Measurements from ENCODE around the gene MRPL46. TPM values are rescaled to one million over a fixed set of nuclear protein-coding genes. Genes with fewer than 3 reads are reported as not detected.

MRPL46 gene
- 38.3 and 41.1 TPM in 2 replicates for total RNA-seq (2014; rRNA removed; shearing (Covaris generic))
- polyA plus RNA-seq (2014; cell fraction: nucleus; rRNA removed): 42.4 and 48.2 TPM in 2 replicates

DNA sequence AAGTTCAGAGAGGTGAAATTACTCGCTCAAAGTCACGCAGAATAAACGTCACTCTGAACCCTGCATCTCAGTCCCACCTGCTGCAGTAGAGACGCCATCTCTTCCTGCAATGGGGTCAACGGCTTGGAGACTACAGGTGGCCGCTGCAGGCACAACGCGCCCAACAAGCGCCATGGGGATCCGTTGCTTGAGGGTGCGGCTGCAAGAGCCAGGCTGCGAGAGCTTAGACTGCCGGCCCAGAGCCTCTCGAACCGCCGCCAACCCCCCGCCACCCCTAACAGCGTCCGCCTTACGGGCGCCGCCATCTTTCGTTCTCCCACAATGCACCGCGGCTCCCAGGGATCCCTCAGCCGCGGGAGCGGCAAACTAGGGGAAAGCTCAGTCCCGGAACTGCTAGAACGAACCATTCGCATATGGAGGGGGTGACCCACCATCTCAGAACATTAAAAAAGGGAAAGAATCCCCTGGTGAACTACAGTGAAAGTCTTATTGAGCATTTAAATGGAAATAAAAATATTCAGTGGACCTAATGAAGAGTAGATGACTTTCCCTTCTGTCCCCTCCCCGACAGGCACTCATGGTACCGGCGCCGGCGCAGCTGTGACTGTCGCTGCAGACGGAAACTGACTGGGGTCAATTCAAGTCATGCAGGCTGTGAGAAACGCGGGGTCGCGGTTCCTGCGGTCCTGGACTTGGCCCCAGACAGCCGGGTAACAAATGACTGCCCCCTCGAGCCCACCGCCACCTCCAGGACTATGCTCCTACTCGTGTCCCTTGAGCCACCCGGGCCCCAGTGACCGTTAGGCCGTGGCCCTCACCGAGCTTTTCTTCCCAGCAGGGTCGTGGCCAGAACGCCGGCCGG lies at the start of gene MRPL46, which contains the start of gene MRPS11:
TSS of gene MRPL46 (minus strand) at position 316 of the 862 bp plus-strand sequence. CDS start at position 305, 11 bp downstream.
TSS of gene MRPS11 (plus strand) at position 636 of the 862 bp plus-strand sequence. CDS start at position 646, 10 bp downstream.
- DNase-seq (ENCODE audit: extremely low read depth, low read depth): peak; percentile 82

DNA sequence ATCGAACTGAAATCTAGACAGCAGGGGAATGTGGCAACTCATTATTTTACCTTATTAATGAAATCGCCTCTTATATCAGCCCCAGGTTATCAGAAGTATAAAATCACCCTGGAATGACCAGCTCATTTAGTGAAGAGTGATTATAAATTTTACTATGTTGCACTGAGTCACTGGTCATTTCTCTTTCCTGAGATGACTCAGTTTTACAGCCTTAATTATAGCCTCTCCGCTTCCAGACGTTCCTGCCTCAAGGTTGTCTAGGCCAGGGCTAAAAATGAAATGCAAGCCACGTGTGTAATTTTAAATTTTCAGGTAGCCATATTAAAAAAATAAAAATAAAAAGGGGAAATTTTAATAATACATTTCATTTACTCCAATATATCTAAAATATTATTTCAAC lies 46.0 kb upstream of the MRPL46 start:
- no peak for DNase-seq (ENCODE audit: extremely low read depth, low read depth)

- DNase-seq (ENCODE audit: extremely low read depth, low read depth): no peak
Measured at GRCh38 chr15:88512601-88513000, 45.4 kb upstream of the MRPL46 start.

- no peak for DNase-seq (ENCODE audit: extremely low read depth, low read depth)
Measured at GRCh38 chr15:88512078-88512477, 44.9 kb upstream of the MRPL46 start.

DNA sequence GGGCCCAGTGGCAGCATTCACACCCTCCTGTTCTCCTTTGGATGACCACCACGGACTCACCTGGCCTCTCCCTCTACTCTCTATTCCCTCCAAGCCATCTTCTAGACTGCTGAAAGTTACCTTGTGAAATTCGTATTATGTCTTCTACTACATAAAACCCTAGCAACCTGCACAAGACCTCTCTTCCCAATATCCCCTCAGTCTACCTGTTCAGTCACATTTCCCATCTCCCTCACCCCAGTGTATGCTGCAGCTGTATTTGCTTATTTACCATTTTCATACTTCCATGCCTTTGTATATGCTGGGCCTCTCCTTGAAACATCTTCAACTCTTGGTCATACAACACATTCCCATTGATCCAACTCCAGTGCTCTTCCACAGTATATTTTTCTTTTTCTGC lies 44.0 kb upstream of the MRPL46 start:
- no peak for DNase-seq (ENCODE audit: extremely low read depth, low read depth)

DNA sequence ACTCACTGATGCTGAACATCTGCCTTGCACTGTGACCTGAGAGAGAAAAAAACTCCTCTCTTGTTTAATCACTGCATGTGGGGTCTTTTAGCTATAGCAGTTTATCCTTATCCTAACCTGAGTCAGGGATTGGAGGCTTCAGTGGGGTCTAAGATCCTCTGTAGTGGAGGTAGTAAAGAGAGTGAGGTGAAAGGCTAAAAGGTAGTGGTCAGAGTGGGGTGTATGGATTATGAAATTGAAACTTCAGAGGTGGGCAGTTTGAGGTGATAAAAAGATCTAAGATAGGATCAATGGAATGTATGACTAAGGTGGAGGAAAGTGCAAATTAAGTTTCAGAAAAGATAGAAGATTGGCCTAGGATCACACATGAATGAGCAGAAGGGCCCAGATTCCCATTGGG lies 42.8 kb upstream of the MRPL46 start:
- no peak for DNase-seq (ENCODE audit: extremely low read depth, low read depth)

- no peak for DNase-seq (ENCODE audit: extremely low read depth, low read depth)
Measured at GRCh38 chr15:88509321-88509720, 42.1 kb upstream of the MRPL46 start.

- DNase-seq (ENCODE audit: extremely low read depth, low read depth): no peak
Measured at GRCh38 chr15:88506628-88507027, 39.4 kb upstream of the MRPL46 start.

DNA sequence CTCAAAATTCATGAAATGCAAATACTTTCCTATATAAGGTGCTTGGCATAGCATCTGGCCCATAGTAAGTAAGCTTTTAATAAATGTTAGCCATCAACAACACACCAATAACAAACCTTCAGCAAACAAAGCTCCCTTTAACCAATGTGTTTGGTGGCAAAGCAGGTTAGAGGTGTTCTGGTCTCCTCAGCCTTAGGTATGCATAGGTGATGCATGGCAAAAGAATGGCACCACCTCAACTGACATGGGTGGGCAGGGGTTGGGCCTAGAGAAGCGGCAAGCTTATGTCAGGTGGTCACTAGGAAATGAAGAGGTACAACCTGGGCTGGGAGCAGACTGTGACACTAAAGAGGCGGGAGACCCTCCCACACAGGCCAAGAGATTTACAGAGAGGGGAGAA lies 38.5 kb upstream of the MRPL46 start:
- no peak for DNase-seq (ENCODE audit: extremely low read depth, low read depth)

GRCh38 chr15:88504445-88504844 lies 37.3 kb upstream of the MRPL46 start:
- no peak for DNase-seq (ENCODE audit: extremely low read depth, low read depth)

DNA sequence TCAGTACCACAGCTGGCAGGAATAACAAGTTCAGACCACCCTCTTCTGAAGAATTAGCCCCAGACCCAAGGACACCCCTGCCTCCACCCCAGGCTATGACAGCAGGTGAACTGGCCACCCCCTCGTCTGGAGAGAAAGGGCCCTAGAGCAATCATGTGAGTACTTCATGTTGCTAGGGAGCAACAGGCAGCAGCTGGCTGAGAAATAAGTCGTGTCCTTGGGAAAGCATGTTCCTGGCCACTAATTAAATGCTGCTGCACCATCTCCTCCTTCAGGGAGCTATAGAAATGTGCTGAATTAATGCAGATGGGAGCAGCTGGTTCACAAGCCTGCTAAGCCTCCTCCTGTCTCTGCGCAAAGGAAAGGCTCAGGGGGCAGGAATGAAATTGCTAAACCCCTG lies 31.8 kb upstream of the MRPL46 start:
- no peak for DNase-seq (ENCODE audit: extremely low read depth, low read depth)

DNA sequence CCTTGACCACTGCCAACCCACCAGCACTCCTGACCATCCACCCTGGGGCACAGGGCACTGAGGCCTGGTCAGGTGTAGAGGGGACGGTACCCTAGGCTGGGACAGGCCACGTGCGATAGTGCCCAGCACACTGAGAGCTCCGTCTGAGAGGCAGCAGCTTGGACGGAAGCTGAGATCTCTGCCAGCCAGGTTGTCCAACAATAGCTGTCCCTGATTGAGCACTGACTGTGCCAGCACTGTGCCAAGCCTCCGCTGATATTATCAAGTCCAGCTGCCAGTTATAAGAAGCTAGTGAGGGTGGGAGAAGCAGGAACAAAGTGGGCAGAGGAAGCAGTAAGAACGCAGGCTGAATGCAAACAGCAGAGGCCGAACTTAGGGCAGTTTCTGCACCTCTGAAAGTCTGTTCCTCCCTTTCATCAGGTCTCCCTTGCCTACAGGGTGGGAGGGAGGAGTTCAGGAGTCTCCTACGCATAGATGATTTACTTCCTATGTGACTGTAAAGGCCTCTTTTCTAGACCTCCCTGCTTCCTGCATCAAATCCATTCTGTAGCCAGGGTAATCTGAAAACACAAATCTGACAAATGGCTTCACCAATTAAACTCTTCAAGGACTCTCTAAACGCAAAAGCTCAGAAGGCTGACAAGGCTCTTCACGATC lies 30.0 kb upstream of the MRPL46 start:
- DNase-seq (ENCODE audit: extremely low read depth, low read depth): no peak

DNA sequence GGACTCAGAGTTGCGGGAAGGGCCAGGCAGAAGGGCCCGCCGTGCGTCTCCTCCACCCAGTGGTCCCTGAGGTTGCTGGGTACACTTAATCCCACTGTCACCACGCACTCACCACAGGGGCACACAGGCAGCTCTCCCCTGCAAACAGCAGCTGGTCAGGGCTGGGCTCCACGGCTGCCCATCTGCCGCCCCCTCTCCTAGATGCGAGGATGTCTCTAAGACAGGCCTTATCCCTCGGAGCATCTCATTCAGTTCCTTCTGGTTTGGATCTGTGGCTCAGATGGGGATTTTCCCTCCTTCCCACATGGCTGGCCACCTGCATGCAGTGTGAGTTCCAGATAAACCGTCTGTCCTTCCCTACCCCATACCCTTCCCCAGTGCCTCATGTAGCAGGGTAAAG lies 26.7 kb upstream of the MRPL46 start:
- DNase-seq (ENCODE audit: extremely low read depth, low read depth): no peak

GRCh38 chr15:88491158-88491557 lies 24.0 kb upstream of the MRPL46 start:
- DNase-seq (ENCODE audit: extremely low read depth, low read depth): no peak

- no peak for DNase-seq (ENCODE audit: extremely low read depth, low read depth)
Measured at GRCh38 chr15:88490036-88490435, 22.8 kb upstream of the MRPL46 start.

DNA sequence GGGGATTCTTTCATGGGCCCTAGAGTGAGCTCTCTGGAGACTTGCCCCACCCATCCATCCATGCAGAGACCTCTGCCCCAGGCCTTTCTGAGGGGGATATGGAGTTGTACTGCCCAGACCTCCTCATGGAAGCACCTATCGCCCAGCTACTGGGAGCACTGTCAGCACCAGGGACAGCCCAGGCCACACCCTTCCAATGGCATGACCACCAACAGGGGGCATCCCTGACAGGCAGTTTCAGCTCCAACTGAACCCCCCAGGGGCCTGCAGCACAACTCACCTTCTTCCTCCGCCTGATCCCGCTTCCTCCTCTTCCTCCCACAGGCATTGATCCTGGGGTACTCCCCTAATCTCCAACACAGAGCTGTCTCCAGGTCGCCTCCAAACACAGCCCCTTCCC lies 22.1 kb upstream of the MRPL46 start:
- no peak for DNase-seq (ENCODE audit: extremely low read depth, low read depth)

DNA sequence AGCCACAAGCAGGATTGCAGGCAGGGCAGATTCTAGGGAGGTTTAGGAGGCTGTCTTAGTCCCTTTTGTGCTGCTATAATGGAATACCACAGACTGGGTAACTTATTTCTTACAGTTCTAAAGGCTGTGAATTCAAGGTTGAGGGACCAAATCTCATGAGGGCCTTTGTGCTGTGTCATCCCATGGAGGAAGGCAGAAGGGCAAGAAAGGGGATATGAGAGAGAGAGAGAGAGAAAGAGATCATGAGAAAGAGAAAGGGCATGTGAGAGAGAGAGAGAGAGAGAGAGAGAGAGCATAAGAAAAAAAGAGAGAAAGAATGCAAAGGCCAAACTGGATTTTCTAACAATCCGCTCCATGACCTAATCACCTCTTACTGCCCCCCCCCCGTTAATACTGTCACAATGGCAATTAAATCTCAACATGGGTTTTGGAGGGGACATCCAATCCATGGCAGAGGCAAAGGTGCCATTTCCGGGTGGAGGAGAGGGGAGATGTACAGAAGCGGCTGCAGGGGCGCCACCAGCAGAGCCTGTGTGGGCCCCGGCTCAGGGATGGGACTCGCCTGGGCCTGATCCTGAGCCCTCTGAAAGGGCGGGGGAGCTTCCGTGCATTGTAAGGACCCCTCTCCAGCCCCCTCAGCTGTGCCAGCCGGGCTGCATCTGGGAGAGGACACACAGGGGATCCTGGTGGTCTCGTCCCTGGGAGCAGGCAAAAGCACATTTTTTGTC lies 20.8 kb upstream of the MRPL46 start:
- no peak for DNase-seq (ENCODE audit: extremely low read depth, low read depth)

DNA sequence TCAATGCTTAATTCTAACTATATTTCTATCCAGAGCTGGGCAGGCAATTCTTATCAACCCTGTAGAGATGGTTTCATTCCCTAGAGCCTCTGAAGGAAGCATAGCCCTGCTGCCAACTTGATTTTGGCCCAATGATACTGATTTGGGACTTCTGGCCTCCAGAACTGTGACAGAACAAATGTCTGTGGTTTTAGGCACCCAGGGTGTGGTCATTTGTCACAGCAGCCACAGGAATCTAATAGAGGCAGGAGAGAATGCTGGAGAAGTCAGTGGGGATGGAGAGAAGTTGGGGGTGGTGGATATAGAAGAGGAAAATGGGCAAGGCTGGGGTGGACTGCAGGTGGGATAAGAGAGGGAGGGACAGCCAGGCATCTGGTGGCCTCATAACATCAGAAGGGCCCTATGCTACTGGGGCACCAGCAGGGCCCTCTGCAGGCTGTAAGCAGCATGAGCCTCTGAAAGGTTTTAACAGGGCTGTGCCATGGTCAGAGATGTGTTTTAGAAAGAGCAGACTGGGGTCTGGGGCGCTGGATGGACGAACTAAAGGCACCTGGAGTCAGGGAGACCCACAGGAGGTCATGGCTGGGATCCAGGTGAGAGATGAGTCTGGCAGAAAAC lies 20.1 kb upstream of the MRPL46 start:
- DNase-seq (ENCODE audit: extremely low read depth, low read depth): no peak

DNA sequence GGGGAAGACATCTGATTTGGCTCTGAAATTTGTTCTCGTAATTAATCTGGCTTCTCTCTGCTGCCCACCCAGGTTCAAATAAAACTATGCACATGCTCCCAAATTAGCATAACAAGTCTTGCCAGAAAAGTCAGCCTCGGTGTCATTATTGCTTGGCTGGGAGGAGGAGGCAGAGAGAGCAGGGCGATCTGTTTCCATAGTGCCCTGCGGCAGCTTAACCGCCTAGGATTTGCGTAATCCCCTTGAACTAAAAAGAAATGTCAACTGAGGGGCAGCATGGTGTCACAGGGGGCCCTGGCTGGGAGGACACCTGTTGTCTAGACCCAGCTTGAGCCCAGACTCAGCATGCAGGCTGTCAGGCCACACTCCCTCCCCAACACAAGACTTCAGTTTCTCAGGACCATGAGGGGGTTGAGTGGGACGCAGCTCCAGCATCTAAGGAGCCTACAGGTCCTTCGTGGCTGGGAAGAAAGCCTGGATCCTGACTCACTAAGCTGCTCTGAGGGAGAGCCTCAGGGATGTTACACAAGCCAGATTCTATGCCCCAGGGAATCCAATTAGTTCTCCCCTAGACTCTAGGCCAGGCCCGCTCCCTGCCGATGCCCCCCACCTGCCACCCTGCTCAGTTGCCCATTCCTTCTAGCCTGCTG lies 17.6 kb upstream of the MRPL46 start:
- no peak for DNase-seq (ENCODE audit: extremely low read depth, low read depth)

DNA sequence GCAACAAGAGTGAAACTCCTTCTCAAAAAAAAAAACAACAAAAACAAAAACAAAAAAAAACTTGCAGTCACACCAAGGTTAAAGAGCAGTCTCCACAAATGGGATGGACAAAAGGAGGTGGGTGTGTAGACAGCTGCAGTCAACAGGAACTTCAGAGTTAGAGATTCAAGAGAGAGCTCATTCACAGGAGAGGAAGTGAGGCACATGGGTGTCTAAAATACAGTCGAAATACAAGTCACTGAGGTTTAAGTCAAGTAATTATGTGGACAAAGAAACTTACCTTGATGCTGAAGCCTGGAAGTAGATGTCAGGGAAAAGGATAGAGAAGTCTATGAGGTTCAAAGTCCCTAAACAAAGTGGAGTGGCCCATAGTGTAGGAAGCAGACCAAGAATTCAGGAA lies 15.1 kb upstream of the MRPL46 start:
- no peak for DNase-seq (ENCODE audit: extremely low read depth, low read depth)
